Colonic mucosa (tissue), 4 donors: ENCODE data around the gene TIAM1. TPM values are rescaled to one million over a fixed set of nuclear protein-coding genes. Genes with fewer than 3 reads are reported as not detected.

Experiments used
- DNase-seq: peaks from one replicate; pipeline ENCODE4 v3.0.0-alpha.2; 2020
- H3K27ac ChIP-seq: fragments of 200-600 bp; one replicate; pipeline ENCODE4 v1.8.0; 2021
- H3K27me3 ChIP-seq: fragments of 200-600 bp; one replicate; pipeline ENCODE4 v1.8.0; 2021
- H3K36me3 ChIP-seq: fragments of 200-600 bp; one replicate; pipeline ENCODE4 v1.8.0; 2021
- H3K4me1 ChIP-seq: fragments of 200-600 bp; one replicate; pipeline ENCODE4 v1.8.0; 2021; ENCODE audit warnings: mild to moderate bottlenecking
- H3K4me3 ChIP-seq: fragments of 200-600 bp; one replicate; pipeline ENCODE4 v1.8.0; 2021
- H3K9ac ChIP-seq, 2 donors: one replicate each; pipeline ENCODE4 v1.7.0; 2013; ENCODE audit warnings: control low read depth in 2 of 2, low read depth in 2 of 2, low read length in 2 of 2
- H3K9me3 ChIP-seq: fragments of 200-600 bp; one replicate; pipeline ENCODE4 v1.8.0; 2021
- CTCF ChIP-seq: fragments of 200-600 bp; IDR thresholded peaks from one replicate; pipeline ENCODE4 v1.8.0; 2022; ENCODE audit warnings: antibody characterized with exemption, mild to moderate bottlenecking
- intact Hi-C: fragments of 100-400 bp; cut with DNase I; formaldehyde crosslinking; loops from one replicate; pipeline ENCODE4 v1.14.1; 2022
- total RNA-seq, 2 donors: library from RNA; stranded (reverse); fragmentation: NEBNext Ultra II Directional in 1 of 2; extraction: Animal tissue kit (Norgen Biotek cat#: 25700) in 1 of 2; gene quantifications; one replicate each; pipeline ENCODE4 v1.2.1, GENCODE V29; 2021
- donor health status: healthy.
- donor health status: DM: no; HTN: no; CAD: no.
- donor health status: DM: no; HTN: no; CAD: no.

TIAM1 gene
- total RNA-seq, 2 donors from 2014 or later = 5.7 to 5.8 TPM

- no peak for DNase-seq
- H3K36me3 ChIP-seq = no peaks in the 10 kb centered on the region
- no peak for TF ChIP-seq CTCF
- no peaks in the 10 kb centered on the region for H3K4me1 ChIP-seq
- intact Hi-C loops = no loop called here
- no peaks in the 10 kb centered on the region for H3K27me3 ChIP-seq
- no peak overlapping the region for H3K4me3 ChIP-seq
- H3K9me3 ChIP-seq = no peaks in the 10 kb centered on the region
- H3K9ac ChIP-seq = no peak overlapping the region
- H3K27ac ChIP-seq = no peak overlapping the region
Observed at GRCh38 chr21:31376301-31376700, 32.2 kb upstream of the TIAM1 start.

GRCh38 chr21:31374395-31374794, 30.3 kb upstream of the TIAM1 start:
- H3K9me3 ChIP-seq = no peaks in the 10 kb centered on the region
- no peak for TF ChIP-seq CTCF
- DNase-seq = no peak
- no peaks in the 10 kb centered on the region for H3K27me3 ChIP-seq
- intact Hi-C loops = no loop called here
- no peaks in the 10 kb centered on the region for H3K36me3 ChIP-seq
- H3K9ac ChIP-seq = no peak overlapping the region
- H3K4me1 ChIP-seq = no peaks in the 10 kb centered on the region
- H3K27ac ChIP-seq = no peak overlapping the region
- no peak overlapping the region for H3K4me3 ChIP-seq

- Histone ChIP-seq H3K9ac (no peak overlapping the region), H3K27me3 (no peaks in the 10 kb centered on the region), H3K36me3 (no peaks in the 10 kb centered on the region), H3K4me1 (no peaks in the 10 kb centered on the region), H3K9me3 (no peaks in the 10 kb centered on the region), H3K27ac (no peak overlapping the region), H3K4me3 (no peak overlapping the region)
- no peak for DNase-seq
- TF ChIP-seq CTCF = no peak
- intact Hi-C loops = no loop called here
Observed at GRCh38 chr21:31372471-31372765, 28.4 kb upstream of the TIAM1 start.

GRCh38 chr21:31371715-31372470, 27.8 kb upstream of the TIAM1 start:
- H3K4me1 ChIP-seq = no peaks in the 10 kb centered on the region
- H3K9me3 ChIP-seq = no peaks in the 10 kb centered on the region
- no peak overlapping the region for H3K4me3 ChIP-seq
- intact Hi-C loops = no loop called here
- H3K36me3 ChIP-seq = no peaks in the 10 kb centered on the region
- H3K9ac ChIP-seq = no peak overlapping the region
- H3K27me3 ChIP-seq = no peaks in the 10 kb centered on the region
- no peak overlapping the region for H3K27ac ChIP-seq
- DNase-seq = no peak
- TF ChIP-seq CTCF = no peak

GRCh38 chr21:31370893-31371544, 27.0 kb upstream of the TIAM1 start:
- Histone ChIP-seq H3K9ac (no peak overlapping the region), H3K4me1 (no peaks in the 10 kb centered on the region), H3K36me3 (no peaks in the 10 kb centered on the region), H3K4me3 (no peak overlapping the region), H3K9me3 (no peaks in the 10 kb centered on the region), H3K27me3 (no peaks in the 10 kb centered on the region), H3K27ac (no peak overlapping the region)
- intact Hi-C loops = no loop called here
- DNase-seq = no peak
- TF ChIP-seq CTCF = no peak
